Endometrium (tissue), 2 donors: ENCODE data around the gene CTTN.

ENCODE experiments used
- FAIRE-seq: peaks from 2 replicates; lab custom pipeline; 2012; peaks lifted over from hg19 to GRCh38; lab: Jason Lieb, UNC
- donor health status: control.
- donor health status: control.

CTTN gene

DNA sequence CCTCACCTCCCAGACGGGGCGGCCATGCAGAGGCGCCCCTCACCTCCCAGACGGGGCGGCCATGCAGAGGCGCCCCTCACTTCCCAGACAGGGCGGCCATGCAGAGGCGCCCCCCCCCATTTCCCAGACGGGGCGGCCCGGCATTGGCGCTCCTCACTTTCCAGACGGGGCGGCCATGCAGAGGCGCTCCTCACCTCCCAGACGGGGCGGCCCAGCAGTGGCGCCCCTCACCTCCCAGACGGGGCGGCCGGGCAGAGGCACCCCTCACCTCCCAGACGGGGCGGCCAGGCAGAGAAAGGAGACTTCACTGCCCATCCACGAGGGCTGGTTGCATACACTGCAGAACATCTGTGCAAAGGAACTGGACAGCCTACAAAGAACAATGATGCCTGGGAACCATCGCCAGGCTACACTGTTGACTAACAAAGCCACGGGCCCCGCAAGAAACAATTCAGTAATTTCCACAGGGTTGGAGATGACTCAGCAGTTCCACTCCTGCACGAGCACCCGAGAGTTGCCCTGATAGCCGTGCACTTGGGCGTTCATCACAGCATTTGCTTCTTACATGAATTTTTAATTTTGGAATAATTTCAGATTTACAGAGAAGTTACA is 58.7 kb downstream of the CTTN start:
- no peak for FAIRE-seq

DNA sequence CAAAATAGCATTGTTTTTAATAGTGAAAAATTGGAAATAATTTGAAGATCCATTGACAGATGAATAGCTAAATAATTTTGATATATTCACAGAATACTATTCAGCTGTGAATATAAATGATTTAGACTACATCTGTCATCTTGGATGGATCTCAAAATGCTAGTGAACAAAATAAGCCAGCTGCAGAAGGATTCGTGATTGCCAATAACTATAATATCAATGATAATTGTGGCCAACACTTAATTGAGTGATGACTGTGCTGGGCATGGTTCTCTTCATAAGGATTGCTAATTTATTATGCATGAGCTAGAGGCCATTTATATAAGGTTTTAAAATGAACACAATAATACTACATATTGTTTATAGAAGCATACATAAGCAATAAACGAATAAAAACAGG is 60.4 kb downstream of the CTTN start:
- FAIRE-seq = no peak

DNA sequence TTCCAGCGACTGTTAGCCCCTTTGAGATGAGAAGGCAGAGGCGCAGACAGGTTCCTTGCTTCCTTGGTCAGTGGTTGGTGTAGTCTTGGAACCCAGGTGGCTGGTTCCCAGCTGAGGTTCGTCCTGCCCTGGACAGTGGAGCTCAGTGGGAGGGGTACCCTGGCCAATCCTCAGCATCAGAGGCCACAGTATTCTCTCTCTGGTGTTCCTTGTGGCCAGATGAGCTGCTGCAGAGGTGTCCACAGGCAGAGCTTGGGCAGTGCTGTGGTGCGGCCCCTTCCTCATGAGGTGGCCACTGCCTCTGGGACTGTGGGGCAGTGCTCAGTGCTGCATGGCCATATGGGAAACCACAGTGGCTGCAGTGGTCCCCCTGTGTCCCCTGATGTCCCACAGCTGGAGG is 61.8 kb downstream of the CTTN start:
- FAIRE-seq = no peak

DNA sequence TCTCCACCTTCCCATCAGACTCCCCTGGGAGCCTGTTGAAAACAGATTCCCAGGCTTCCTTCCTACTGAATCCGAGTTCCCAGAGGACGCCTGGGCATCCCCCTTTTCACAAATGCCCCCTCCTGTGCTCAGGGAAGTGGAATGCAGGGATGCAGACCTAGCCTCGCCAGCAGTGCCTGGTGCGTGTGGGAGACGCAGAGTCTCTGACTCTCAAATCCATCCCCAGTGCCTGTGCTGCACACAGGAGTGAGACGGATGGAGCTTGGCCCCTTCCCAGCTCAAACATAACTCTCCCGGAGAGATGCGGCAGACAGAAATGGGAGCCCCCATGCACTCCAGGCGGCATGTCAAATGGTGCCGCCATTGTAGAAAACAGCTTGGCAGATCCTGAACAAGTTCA is 62.6 kb downstream of the CTTN start:
- no peak for FAIRE-seq

DNA sequence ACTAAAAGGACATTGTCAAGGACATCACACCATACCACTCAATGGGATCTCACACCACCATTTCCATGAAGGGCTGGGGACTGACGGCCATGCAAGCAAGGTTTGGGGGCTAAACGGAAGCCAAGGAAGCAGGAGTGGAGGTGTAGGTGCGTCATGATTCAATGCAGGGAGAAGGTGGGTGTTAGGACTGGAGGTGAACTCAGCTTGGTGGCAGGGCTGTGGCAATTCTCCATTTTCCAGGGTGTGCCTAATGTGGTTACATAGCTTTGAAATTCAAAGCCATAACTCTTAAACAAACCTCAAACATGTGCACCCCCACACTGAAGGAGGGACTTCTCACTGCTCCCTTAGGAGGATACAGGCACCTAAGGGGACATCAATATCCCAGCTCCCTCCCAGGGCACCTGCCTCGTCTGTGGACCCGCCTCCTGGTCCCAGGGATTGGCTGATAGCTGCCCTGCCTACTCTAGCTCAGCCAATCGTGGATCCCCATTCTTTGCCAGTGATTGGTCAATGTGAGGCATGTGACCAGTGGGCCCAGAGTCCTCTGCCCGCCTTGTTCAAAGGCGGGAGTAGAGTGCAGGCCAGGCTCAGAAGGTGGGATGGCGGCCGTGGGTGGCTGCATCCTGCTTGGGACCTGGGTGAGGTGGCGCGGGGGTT is 64.6 kb downstream of the CTTN start:
- no peak for FAIRE-seq

DNA sequence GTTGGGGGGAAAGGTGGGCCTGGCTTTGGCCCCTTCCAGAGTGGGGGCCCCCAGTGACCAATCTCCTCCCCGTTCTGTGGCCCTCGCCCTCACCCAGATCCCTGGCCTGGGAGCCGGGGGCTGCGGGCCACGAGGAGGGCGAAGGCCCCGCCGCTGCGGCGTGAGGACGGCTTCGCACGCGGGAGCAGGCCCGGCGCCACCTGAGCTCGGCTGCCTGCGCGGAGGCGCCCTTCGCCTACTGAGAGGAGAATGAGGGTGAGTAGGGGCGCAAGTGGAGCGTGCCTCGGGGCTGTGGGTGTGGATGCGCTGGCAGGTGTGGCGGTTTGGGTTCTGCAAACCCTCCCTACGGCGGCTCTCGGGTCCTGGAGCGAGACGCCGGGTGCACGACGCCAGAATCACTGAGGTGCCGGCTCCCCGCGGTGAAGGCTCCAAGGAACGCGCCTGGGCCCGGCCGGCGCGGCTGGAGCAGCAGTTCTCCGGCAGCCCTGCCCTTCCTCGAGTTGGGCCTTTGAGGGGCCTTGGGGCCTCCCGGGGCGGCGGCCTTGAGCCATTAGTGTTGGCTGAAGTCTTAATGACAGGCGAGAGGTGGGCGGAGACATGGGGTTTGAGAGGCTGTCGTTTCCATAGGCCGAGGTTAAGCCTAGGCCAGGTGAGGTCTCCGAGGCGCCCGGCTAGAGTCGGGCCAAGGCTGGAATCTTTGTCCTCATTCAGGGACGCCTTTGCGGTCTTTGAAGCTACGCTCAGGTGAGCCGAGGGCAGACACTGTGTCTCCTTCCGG is 65.3 kb downstream of the CTTN start:
- no peak for FAIRE-seq

DNA sequence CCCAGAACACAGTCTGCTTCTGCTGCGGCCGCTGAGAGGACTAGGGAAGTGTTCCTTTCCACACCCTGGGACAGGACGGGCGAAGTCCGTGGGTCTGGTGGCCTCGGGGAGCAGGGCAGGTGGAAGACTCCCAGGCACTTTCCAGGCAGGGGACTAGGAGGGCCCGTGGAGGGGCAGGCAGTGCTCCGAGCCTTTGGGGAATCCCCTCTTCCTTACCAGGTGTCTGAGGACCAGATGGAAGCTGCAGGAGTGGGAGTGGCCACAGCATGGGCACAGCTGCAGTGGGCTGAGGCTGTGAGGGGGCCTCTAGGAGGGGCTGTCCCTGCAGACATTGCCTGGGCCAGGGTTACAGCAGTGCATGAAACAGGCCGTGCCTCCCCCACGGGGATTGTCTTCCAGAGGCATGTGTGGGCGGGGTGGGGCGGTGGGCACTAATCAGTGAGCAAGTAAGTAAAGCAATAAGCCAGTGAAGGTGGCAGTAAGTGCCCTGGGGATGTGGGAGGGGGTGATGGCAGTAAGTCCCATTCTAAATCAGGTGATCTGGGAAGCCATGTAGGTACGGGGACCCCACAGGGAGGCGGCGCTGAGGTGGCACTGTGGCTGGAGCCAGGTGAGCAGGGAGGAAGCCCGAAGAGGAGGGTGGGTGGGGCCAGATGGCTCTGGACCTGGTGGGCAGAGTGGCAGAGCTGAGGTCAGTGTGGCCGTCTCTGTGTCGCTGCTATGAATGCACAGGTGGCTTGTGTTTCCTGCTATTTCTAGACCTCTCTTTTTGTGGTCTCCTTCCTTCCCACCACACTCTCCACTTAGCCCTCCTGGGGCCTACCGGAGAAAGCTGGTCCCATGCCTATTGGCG is 66.4 kb downstream of the CTTN start:
- no peak for FAIRE-seq

DNA sequence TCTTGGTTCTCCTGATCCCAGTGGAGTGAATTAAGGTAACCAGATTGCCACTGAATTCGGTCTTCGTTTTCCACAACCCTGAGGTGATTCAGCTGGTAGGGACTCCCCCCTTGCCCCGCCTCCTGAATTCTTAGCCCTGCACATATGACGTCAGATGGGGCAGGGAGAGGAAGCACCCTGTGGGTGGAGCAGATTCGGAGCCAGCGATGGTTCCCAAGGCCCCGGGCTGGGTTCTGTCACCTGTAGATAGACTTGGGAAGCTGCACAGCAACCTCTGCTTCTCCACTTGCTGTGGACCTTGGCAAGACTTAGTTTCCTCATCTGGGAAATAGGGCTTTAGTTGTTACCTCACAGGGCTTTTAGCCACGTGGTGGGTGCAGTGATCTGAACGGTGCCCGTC is 67.8 kb downstream of the CTTN start:
- no peak for FAIRE-seq

DNA sequence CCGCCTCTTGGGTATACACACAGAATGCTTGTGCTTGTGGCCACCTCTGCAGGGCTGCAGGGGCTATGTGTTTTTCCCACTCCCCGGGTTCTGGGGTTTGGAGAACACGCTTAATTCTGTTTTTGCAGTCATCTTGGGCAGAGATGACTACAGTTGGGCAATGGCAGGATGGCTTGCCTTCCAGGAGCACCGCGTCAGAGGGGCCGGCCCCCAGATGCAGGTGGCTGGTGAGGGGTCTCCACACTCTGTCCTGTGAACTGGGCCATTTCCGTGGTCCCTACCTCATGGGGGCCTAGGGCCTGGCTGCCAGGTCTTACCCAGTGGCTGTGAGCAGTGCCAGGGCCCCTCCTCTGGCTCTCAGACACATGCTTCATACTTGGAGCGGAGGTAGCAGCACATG is 68.3 kb downstream of the CTTN start:
- no peak for FAIRE-seq

DNA sequence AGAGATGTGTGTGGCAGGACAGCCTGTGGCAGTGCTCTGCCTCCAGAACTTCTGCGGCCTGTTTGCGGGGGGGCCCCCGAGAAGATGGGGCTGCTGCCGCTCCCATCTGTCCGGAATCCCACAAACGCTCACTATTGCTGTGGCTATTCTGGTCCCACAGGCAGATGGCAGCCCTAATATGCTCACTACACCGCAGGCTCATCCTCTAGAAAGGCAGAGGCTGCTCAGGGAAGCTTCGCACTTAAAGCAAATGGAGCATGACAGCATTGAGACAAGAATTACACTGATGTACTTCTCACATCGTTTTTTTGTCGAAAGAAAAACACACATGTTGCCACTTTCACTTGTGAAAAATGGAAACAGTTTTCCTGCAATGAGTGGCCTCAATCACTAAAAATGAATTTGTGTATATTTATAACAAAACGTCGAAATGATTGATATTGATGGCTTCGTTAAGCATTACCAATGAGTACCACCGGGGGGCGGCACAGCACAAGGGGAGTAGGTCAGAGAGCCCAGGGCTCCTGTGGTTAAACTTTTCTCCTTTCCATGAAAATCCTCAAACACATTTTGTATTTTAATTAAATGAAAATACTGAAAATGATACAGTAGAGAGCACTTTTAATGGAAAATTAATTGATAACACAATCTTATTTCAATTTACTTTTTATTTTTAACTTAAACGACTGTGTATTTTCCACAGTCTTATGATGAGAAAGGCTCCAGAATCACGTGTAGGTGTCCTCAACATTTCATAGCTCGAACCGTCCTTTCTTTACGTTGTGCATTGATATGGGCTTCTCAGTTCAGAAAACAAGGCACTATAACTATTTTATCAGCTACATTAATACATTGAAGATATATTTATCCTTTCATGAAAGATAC is 69.1 kb downstream of the CTTN start:
- peak; percentile 74 for FAIRE-seq

DNA sequence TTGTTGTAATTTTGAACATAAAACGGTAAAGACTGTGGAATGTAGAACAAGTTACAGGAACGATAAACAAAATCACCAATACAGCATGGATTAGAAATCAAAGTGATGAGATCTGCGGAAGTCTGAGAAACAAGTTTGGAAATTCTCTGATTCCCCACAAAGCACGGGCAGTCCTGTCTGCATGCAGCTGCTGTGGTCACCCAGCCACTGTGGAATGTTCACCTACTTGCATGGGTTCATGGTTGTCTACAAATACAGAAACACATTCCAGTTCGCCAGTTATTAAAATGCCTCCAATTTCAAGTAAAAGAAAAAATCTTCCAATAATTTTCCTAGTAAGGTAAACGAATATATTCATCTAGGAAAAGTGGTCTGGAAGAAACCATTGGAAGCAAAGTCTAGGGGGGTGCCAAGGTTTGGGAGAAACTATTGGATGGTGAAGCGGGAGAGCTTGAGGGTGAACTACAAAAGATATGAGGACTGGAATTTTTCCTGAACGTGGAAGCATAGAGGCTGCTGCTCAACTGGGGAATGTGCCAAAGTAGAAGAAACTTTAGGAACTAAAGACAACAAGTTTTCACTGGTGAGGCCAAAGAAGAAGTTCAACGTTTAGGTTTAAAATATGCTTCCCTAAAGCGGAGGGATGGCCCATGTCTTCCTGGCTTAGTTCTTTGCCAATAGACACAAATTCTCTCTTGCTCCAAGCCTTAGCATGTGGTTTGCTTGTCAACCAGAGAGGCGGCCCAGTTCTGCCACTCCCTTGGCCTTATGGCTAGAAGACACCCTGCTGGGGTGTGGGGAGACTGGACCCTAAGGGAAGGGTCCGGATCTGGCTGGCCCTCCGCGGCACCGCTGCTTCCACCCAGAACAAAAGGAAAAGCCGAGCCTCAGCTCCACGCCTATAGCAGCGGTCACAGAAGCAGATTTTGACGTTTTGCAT is 70.2 kb downstream of the CTTN start:
- no peak for FAIRE-seq

DNA sequence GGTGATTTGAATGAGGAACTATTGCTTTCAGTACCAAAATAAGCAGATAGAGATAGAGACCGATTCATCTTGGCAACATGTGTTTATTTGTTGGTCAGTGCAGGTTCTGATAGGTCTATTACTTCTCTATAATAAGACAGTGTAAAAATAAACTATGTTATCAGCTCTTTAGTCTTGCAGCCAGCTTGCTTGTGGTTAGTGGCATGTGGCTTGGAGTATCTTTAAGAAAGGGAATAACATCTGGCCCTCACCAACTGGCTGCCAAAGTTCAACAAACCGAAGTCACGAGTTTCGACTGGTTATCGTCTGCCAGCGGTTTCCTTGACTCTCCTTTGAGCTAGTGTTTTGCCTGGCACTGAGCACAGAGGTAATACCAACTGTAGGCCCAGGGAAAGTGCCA is 71.8 kb downstream of the CTTN start:
- FAIRE-seq = no peak

DNA sequence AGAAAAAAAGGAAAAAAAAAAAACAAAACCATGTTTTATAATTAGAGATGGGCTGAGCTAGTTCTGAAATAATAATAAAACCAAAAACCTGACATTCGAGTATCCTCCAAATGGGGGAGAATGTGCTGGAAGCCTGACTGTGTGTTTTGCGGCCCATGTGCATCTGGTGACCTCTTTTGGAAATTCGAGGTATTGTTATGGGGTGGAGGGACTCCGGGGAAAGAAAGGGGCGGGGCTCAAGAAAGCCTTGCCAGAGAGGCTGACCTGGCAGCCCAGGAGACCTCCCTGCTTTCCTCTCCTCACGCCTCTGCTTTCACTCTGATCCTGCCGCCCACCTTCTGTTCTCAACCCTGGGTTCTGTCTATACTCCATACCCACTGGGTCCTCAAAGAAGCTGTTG is 72.9 kb downstream of the CTTN start:
- FAIRE-seq = peak; percentile 35

DNA sequence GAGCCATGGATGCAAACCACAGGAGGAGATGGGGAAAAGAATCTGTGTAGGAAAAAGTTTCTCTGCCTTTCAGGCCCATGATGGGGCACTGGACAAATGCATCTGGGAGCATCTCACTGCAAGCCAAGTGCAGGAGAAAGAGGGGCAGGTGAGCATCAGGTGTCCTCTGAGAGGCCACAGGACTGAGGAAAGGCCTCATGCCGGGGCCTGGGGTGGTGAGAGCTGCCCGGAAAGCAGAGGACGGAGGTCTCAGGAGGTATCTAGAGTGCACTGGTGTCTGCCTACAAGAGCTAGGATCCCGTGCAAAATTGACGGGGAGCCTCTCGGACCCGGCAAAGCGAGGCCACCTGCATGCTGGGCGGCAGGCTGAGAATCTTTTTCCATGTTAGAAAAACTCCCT is 73.9 kb downstream of the CTTN start:
- no peak for FAIRE-seq

DNA sequence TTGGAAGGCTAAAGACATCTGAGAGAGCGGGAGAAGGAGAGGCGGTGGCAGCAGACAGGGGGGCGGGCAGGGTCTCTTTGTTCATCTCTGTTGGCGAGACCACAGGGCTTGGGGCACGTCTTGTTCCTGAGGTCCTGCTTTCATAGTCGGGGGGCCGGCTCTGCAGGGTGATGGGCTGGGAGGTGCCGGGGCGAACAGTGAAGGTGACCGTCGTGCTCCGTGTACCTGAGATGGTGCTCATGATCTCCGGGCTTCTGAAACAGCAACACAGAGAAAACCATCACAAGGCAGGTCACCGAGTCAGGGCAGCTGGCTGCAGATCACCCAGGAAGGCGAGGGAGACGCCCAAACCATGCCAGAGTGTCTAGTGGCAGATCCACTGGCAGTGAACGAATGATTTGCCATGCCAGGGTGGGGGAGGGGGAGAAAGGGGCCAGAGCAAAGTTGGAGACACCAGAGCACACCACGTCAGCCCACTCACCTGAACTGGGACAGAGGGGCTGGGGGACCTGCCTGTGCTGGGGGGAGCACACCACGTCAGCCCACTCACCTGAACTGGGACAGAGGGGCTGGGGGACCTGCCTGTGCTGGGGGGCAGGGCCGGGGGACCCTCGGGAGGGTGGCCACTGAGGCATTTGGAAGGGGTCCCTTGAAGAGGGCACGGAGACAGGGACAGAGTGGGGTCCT is 75.0 kb downstream of the CTTN start:
- no peak for FAIRE-seq

DNA sequence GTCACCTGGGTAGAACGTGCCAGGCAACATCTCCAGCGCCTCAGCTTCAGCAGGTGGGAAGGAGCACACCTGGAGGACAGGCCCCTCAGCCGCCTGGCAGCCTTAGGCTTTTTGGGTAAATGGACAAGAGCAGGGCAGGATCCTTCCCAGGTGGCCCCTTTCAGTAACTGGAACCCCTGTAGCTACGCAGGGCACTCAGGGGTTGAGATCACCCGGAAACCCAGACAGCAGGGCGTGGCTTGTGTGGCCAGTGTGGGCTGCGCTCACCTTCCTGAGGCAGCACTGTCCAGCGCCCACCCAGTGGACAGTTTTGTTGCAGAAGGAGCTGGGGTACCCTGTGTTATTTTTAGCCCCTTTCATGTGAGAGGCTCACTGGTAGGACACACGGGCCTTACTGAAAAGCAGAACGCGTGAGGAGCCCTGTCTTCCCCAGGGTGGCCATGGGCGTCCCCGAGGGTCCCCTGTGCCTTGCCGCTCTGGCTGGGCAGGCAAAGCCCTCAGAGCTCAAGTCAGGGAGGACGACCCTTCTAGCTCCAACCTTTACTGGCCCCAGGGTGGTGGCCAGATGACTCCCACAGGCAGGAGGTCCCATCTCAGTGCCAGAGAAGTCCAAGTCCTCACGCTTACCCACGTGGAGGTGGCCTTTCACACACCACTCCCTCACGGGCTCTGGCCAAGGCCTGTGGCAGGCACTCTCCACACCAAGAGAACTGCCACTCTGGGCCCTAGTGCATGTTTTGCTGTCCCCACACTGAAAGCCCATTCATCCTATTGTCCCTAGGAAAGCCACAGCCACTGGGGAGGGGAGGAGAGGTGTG is 75.8 kb downstream of the CTTN start:
- FAIRE-seq = no peak

DNA sequence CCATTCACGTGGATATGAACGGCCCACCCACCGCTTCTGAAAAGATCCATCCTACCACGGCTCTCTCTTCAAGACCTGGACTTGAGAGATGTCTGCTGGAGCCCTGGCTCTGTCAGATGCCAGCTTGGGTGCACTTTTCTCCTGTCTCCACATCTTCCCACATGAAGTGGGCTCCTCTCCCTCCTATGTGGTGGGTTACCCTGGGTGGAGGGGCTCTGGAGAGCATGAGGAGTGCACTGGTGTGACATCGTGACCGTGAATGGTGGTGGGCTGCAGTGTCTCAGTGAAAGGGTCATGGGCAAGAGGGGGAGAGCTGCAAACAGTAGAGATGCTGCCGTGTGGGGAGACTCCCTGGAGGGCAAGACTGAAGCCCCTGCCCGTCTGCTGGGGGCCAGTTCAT is 76.4 kb downstream of the CTTN start:
- no peak for FAIRE-seq

DNA sequence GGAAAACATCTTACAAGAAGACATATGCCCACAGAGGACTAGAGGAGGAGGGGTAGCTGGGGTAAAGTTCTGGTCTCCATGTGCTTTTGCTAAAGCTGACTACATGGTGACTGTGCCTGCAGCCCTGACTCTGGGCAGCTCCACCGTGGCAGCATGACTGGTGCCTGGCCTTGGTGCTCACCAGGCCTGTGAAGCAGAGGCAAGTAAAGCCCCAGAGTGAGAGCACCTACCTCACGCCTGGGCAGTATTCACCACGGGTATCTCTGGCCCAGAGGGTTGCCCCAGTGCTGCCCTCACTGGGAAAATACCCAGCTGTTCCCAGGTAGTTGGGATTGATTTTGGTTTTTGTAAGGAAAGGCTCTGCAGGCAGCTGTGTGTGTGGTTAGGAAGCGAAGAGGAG is 78.3 kb downstream of the CTTN start:
- no peak for FAIRE-seq

DNA sequence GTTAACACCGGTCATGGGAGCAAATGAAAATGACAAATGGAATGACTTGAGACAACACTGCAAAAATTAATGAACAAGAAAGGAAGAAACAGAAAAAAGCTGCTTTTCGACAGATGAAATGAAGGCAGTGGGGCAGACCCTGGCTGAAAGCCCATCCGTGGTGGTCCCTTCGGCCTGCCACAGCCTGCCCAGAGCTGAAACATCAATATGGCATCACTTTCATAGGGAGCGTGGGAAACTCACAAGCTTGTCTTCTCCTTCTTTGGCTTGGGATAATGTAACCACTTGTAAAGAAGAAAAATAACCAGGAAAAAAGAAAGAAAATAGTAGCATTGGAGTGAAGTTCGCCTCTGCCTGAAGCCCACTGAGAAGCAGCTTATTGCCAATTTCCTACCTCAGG is 78.8 kb downstream of the CTTN start:
- FAIRE-seq = no peak
